Measurements from ENCODE around the gene LIN28B.

The LIN28B gene

GRCh38 chr6:105102186-105102585 is 145.3 kb downstream of the LIN28B start:
- ChIA-PET POLR2A (no interaction called here), CTCF (interaction anchor here (0.6 kb wide), 1 partner anchor 542 kb away, joined by 5 read pairs; no protein-coding TSS in a partner anchor)
- Histone ChIP-seq H3K27ac (ENCODE audit: extremely low read depth, low read depth, low read length) (no peak overlapping the region), H3K36me3 (ENCODE audit: control insufficient read depth in 2 of 2, insufficient read depth in 1 of 2, low read length in 2 of 2) (peaks cover 0 to 40% of the 10 kb centered on the region in 2 experiments; a peak in 1 of 3 replicates), H3K4me3 (ENCODE audit: low read depth, low read length) (no peak overlapping the region), H3K4me1 (ENCODE audit: control insufficient read depth, insufficient read depth, low read length) (peaks cover 2% of the 10 kb centered on the region; the same call in 1 of the 2 replicates), H3K9me3 (ENCODE audit: control insufficient read depth, insufficient read depth, low read depth, low read length) (no peaks in the 10 kb centered on the region)
- TF ChIP-seq KLF8 (tag by site-specific recombination; IDR thresholded peaks at IDR 0.05) = no peak
- TF ChIP-seq ZNF777 (tag by site-specific recombination; IDR thresholded peaks at IDR 0.05; ENCODE audit: borderline replicate concordance) = no peak
- TF ChIP-seq ZNF266 (tag by site-specific recombination; IDR thresholded peaks at IDR 0.05; ENCODE audit: low read depth) = no peak
- no peak for TF ChIP-seq ZNF148 (tag by site-specific recombination; IDR thresholded peaks at IDR 0.05; ENCODE audit: borderline replicate concordance)
- TF ChIP-seq ZNF701 (tag by site-specific recombination; IDR thresholded peaks at IDR 0.05) = no peak

GRCh38 chr6:105105094-105105493 is 148.2 kb downstream of the LIN28B start:
- H3K36me3 ChIP-seq (ENCODE audit: control insufficient read depth in 2 of 2, insufficient read depth in 1 of 2, low read length in 2 of 2) = peaks cover 0 to 19% of the 10 kb centered on the region in 2 experiments; a peak in 1 of 3 replicates
- peaks cover 4% of the 10 kb centered on the region; the same call in 1 of the 2 replicates for H3K4me1 ChIP-seq (ENCODE audit: control insufficient read depth, insufficient read depth, low read length)
- ChIA-PET POLR2A (no interaction called here), CTCF (interaction anchor here (0.6 to 1.2 kb wide), 2 partner anchors 258 to 632 kb away, joined by 3 to 6 read pairs; no protein-coding TSS in a partner anchor)
- TF ChIP-seq PRDM2 (tag by site-specific recombination; IDR thresholded peaks at IDR 0.05; ENCODE audit: borderline replicate concordance) = no peak
- TF ChIP-seq ZNF558 (tag by site-specific recombination; IDR thresholded peaks at IDR 0.05) = no peak
- TF ChIP-seq ZNF521 (tag by site-specific recombination; IDR thresholded peaks at IDR 0.05) = no peak
- no peak for TF ChIP-seq TSHZ1 (tag by site-specific recombination; IDR thresholded peaks at IDR 0.05; ENCODE audit: borderline replicate concordance)
- TF ChIP-seq OSR2 (tag by site-specific recombination; IDR thresholded peaks at IDR 0.05) = no peak
- no peak for TF ChIP-seq ZBTB26 (tag by site-specific recombination; optimal IDR thresholded peaks at IDR 0.05)
- H3K4me3 ChIP-seq (ENCODE audit: low read depth, low read length) = no peak overlapping the region
- no peak overlapping the region for H3K27ac ChIP-seq (ENCODE audit: extremely low read depth, low read depth, low read length)
- no peaks in the 10 kb centered on the region for H3K9me3 ChIP-seq (ENCODE audit: control insufficient read depth, insufficient read depth, low read depth, low read length)

Data from HEK293 (cell line).